Neural progenitor cell (in vitro differentiated cells): ENCODE measurements around the gene PHACTR1.

ENCODE experiments used
- EZH2 ChIP-seq: fragments of 200-600 bp; sonication (generic); IDR thresholded peaks from 2 replicates; pipeline ENCODE4 v1.6.1; 2017; ENCODE audit warnings: antibody characterized with exemption, mild to moderate bottlenecking, moderate library complexity
- EZH2phosphoT487 ChIP-seq: fragments of 200-600 bp; sonication (generic); IDR thresholded peaks from 2 replicates; pipeline ENCODE4 v1.6.1; 2017; ENCODE audit warnings: antibody characterized with exemption
- TF ChIP-seq, protein P1 (sequence below): fragments of 200-600 bp; sonication (generic); IDR thresholded peaks from 2 replicates; pipeline ENCODE4 v1.5.1; 2017; ENCODE audit warnings: antibody characterized with exemption, mild to moderate bottlenecking

DNA sequence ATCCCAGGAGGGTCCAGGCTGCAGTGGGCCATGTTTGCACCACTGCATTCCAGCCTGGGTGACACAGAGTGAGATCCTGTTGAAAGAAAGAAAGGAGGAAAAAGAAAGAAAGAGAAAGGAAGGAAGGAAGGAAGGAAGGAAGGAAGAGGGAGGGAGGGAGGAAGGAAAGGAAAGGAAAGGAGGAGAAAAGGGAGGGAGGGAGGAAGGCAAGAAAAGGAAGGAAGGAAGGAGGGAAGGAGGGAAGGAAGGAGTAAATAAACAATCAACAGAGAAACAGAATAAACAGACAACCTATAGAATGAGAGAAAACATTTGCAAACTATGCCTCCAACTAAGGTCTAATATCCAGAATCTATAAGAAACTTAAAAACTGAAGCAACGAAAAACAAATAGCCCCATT lies 11.6 kb upstream of the PHACTR1 start:
- TF ChIP-seq, protein P1, sequence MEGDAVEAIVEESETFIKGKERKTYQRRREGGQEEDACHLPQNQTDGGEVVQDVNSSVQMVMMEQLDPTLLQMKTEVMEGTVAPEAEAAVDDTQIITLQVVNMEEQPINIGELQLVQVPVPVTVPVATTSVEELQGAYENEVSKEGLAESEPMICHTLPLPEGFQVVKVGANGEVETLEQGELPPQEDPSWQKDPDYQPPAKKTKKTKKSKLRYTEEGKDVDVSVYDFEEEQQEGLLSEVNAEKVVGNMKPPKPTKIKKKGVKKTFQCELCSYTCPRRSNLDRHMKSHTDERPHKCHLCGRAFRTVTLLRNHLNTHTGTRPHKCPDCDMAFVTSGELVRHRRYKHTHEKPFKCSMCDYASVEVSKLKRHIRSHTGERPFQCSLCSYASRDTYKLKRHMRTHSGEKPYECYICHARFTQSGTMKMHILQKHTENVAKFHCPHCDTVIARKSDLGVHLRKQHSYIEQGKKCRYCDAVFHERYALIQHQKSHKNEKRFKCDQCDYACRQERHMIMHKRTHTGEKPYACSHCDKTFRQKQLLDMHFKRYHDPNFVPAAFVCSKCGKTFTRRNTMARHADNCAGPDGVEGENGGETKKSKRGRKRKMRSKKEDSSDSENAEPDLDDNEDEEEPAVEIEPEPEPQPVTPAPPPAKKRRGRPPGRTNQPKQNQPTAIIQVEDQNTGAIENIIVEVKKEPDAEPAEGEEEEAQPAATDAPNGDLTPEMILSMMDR = no peak
- TF ChIP-seq EZH2 (no peak), EZH2phosphoT487 (no peak)
